GM21529 (cell line): ENCODE results near the gene NEK3.
"Not testable (repeated sequence)": the region's sequence is repeated elsewhere in the genome, so short reads cannot be mapped to it uniquely, and the experiment has no call there.

ENCODE experiments used
- ATAC-seq: cut with Tn5 transposase; IDR thresholded peaks from one replicate; pipeline ENCODE4 v1.9.1; 2021; ENCODE audit not compliant: unreplicated experiment

NEK3 gene

GRCh38 chr13:52125547-52125946, 33.9 kb downstream of the NEK3 start:
- ATAC-seq, result no peak

- ATAC-seq, result no peak
These were observed 40.8 kb downstream of the NEK3 start for GRCh38 chr13:52118595-52118994.

- no peak for ATAC-seq
These were observed 41.3 kb downstream of the NEK3 start for GRCh38 chr13:52118095-52118494.

GRCh38 chr13:52112591-52112990, 46.8 kb downstream of the NEK3 start:
- no peak for ATAC-seq

- no peak for ATAC-seq
These were observed 50.2 kb downstream of the NEK3 start for GRCh38 chr13:52109116-52109670.

GRCh38 chr13:52105841-52106240, 53.6 kb downstream of the NEK3 start:
- no peak for ATAC-seq

- ATAC-seq, result no peak
These were observed 54.8 kb downstream of the NEK3 start for GRCh38 chr13:52104624-52105023.

- no peak for ATAC-seq
These were observed 56.0 kb downstream of the NEK3 start for GRCh38 chr13:52103386-52103785.

GRCh38 chr13:52102423-52102822, 57.0 kb downstream of the NEK3 start:
- ATAC-seq, result not testable (repeated sequence)

GRCh38 chr13:52097197-52097596, 62.2 kb downstream of the NEK3 start:
- ATAC-seq, result no peak

GRCh38 chr13:52096748-52097147, 62.6 kb downstream of the NEK3 start:
- no peak for ATAC-seq

GRCh38 chr13:52096062-52096461, 63.3 kb downstream of the NEK3 start:
- no peak for ATAC-seq

GRCh38 chr13:52092087-52092486, 67.3 kb downstream of the NEK3 start:
- no peak for ATAC-seq

- ATAC-seq, result no peak
These were observed 67.9 kb downstream of the NEK3 start for GRCh38 chr13:52091473-52091872.

GRCh38 chr13:52085421-52085820, 74.0 kb downstream of the NEK3 start:
- no peak for ATAC-seq

- not testable (repeated sequence) for ATAC-seq
These were observed 74.4 kb downstream of the NEK3 start for GRCh38 chr13:52084981-52085380.
